Stimulated activated CD8-positive, alpha-beta memory T cell treated with anti-CD3 and anti-CD28 coated beads, Interleukin-4, amount 100 ng/mL, for 24 hours (primary cell): ENCODE measurements around the gene DYRK1B.

Experiments used
- DNase-seq: peaks from one replicate; pipeline ENCODE4 v3.0.0-alpha.2; 2020; ENCODE audit warnings: low read depth

Gene DYRK1B

DNA sequence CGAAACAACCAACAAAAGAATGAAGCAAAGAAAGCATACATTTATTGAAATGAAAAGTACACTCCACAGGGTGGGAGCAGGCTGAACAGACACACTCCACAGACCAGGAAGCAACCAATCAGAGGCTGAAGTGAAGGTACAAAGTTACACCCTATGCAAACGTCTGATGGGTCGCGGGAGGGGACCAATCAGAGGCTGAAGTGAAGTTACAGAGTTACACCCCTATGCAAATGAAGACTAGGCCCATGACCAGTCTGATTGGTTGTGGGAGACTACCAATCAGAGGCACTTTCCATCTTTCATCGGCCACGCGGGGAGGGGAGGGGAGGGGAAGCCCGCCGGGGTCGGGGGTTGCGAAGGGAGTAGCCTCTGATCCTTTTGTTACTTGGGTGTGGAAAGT, 24.6 kb upstream of the DYRK1B start:
- no peak for DNase-seq

DNA sequence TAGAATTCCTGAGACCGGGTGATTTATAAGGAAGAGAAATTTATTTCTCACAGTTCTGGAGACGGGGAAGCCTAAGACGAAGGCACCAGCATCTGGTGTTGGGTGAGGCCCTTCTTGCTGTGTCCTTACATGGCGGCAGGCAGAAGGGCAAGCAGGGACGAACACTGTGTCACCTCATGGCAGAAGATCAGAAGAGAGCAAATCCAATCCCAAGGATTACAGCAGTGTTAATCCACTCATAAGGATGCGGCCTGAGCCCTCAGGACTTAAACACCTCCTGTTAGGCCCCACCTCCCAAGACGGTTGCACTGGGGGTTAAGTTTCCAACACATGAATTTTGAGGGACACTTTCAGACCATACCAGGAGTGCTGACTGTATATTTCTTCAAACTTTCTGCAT, 18.9 kb upstream of the DYRK1B start:
- DNase-seq: no peak

- no peak for DNase-seq
These were observed 16.9 kb upstream of the DYRK1B start for GRCh38 chr19:39850892-39851291.

DNA sequence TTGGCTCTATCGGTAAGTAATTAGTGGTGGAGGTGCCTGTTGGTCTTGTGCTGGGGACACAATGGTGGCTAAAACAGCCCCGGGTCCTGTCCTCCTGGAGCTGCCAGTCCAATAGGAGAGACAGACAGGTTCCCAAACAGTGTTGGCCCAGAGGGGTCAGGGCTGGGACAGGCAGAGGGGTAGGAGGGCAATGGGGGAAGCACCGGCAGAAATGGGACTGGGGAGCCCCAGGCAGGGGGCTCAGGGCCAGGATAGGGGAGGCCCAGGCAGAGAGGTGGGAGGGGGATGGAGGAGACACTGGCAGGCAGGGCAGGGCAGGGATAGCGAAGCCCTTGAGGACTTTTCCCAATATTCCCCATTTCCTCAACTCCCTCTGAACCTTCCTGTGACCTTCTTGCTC, 14.4 kb upstream of the DYRK1B start:
- DNase-seq: no peak

GRCh38 chr19:39847525-39847924, 13.6 kb upstream of the DYRK1B start:
- DNase-seq: no peak

GRCh38 chr19:39846678-39847486, 12.9 kb upstream of the DYRK1B start:
- DNase-seq: no peak

GRCh38 chr19:39845933-39846677, 12.1 kb upstream of the DYRK1B start, which contains the start of gene FBL:
TSS of gene FBL (minus strand) at chr19:39846379. CDS start at chr19:39846300, 79 bp downstream.
- DNase-seq: peak; percentile 97

DNA sequence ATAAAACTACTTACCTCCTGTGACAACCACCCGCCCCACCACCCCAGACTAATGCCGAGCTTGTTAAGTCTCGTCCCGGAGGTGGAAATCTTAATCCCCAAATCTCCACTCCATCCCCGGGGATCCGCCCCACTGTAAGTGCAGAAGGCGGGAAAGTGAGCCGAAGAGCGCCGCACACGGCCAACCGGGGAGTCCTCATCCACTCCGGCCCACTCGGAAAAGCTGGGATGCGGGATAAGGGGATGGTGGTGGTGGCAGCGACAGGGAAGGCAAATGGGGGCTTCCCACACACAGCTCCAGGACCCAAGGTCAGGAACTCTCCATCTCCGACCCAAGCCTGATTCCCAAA, 11.6 kb upstream of the DYRK1B start:
- DNase-seq: no peak

DNA sequence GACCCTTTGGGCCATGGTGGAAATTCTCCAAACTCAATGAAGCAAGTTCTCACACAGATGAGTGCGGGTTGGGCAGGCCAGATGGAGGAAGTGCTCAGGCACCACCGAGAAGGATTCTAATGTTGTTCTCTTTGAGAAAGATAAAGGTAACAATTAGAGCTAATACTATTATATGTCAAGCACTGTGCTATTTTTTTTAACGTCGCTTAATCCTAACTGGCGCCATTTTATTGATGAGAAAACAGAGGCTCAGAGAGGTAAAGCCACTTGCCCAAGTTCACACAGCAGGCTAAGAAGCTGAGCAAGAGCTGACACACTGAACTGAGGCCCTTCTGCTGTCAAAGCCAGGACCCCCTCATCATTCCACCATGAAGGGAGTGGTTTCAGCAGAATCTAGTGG, 11.2 kb upstream of the DYRK1B start:
- no peak for DNase-seq

DNA sequence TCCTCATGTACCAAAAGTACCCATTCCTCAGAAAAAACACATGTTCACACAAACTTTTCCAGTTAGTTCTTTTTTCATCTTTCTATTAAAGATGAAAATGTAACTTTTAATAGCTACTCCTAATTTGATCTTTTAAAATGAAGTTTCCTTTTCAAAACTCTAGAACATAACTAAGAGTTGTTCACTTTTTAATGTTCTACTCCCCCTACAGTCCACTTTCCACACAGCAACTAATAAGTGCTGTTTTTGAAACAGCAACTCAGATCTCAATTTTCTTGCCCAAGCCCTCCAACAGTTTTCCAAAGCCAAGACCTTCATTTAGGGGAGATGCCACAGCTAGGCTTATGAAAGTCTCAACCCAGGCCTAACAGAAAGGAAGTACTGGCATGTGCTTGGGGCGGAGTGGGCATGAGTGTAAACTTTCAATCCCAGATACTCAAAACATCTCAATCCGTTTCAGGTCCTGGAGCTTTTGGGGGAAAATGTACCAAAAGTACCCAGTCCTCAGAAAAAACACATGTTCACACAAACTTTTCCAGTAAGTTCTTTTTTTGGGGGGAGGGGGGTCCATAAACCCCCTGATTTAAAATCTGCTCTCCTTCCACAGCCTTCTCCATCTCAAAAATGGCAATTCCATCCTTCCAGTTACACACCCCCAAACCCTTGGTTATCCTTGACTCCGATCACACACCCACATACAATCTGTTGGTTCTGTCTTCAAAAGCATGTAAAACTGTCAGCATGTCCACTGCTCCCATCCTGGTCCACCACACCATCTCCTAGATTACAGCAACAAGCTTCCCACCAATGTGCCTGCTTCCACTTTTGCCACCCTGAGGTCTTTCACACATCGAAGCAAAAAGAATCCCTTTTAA, 10.2 kb upstream of the DYRK1B start:
- no peak for DNase-seq

DNA sequence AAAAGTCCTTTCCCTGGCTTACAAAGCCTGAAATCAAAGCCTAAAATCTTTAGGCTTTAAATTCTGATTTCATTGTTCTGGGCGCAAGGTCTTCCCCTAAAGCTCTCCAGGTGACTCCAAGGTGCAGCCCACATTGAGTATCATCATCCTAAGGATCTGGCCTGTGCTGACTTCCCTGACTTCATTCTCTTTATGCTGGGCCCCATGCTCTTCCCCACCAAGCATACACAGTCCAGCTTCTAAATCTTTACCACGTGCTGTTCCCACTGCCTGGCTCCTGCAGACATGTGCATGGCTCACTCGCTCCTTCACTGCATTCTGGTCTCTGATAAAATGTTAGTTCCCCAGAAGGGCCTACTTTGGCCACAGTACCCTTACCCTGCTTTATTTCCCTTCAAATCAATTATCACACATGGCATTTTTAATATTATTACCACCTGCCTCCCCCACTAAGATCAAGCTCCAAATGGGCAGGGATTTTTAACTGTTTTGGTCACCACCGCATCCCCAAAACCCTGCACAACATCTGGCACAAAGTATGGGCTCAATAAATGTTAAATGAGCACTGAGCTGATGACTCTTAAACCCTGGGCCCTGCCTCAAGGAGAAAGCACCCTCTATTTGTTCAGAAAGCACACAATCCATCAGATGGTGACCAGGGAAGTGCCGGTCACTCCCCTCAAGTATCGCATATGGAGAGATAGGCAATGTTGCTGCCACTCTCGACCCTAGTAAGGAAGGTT, 8.9 kb upstream of the DYRK1B start:
- DNase-seq: no peak

- no peak for DNase-seq
These were observed 7.1 kb upstream of the DYRK1B start for GRCh38 chr19:39841041-39841440.

GRCh38 chr19:39840492-39840891, 6.5 kb upstream of the DYRK1B start:
- no peak for DNase-seq

DNA sequence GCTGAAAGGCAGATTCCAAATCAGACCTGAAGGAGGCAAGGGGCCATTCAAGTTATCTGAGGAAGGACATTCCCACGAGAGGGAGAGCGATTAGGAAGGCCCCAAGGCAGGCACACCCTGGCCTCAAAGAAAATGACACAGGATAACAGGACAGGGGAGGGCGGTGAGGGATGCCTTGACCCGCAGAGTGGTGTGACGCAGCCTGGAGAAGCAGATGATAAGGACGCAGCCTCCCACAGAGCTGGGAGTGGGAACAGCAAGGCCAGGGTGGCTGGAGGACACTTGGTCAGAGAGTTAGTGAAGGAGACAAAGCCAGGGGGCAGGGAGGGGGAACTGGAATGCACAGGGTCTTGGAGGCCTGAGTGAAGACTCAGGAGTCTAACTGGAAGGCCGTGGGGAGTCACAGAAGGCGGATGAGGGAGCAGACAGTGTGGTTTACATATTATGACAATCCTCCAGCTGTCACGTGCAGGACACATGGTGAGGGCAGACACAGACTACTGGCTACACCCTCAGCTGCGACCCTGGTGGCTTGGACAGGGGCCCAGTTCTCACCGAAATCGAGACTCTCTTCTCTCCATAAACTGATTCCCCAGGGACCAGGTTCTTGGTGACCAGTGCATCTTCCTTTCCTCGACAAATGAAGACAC, 5.8 kb upstream of the DYRK1B start:
- no peak for DNase-seq

- no peak for DNase-seq
These were observed 4.6 kb upstream of the DYRK1B start for GRCh38 chr19:39838569-39838968.

GRCh38 chr19:39837978-39838377, 4.0 kb upstream of the DYRK1B start:
- no peak for DNase-seq

DNA sequence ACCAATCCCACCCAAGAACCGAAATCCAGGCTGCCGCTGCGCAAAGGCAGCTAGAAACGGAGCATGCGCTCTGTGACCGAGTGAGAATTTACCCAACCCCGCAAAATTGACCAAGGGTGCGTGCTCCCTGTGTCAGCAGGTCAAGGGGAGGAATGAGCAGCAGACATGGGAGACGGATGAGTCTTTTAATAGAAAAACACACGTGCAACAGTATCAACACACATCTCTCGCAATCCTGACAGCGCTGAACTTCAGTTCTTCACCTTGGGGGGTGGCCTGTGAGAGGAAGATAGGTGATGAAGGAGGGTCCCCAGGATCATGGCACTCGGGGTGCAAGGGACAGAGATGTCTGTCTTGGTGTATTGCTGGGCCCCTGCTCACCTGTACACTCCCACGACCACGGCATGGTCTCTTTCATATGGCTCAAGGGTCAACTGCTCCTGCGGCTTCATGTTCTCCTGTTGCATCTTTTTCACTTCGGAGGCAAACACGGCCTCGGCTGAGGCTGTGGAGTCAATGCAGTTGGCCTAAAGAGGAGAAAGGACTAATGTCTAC, 402 bp upstream of the DYRK1B start:
- no peak for DNase-seq

- no peak for DNase-seq
These were observed 850 bp downstream of the DYRK1B start for GRCh38 chr19:39833160-39833463.

DNA sequence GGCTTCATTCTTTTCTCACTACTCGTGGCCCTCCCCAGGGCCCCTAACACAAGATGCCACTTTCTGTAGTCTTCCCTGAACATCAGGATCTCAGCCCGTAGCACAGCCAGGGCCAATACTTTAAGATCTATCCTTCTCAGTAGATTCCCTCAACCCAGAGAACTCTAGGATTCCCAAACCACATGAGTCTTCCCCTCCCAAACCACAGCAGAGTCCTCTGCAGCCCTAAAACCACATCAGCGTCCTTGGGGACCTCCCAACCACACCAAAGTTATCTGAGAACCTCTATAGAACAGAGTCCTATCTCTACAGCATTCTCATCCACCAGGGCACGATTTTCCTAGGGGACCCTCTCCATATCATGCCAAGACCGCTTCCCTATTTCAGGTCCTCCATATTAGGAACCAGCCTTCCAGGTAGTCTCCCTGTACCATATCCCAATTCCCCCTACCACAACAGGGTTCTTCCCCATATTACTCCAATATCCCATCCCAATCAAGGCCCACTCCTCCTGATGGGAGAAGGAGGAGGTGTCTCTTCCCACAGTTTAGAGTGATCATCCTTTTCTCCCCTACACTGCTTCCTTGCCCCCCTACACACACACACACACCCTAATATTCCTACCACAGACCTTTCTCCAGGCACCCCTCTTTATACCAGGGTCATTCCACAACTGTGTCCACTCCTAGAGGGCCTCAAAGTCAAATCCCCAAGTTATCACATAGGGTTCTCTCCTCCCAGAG, 1.4 kb downstream of the DYRK1B start:
- no peak for DNase-seq

- no peak for DNase-seq
These were observed 2.3 kb downstream of the DYRK1B start for GRCh38 chr19:39831679-39832078.

DNA sequence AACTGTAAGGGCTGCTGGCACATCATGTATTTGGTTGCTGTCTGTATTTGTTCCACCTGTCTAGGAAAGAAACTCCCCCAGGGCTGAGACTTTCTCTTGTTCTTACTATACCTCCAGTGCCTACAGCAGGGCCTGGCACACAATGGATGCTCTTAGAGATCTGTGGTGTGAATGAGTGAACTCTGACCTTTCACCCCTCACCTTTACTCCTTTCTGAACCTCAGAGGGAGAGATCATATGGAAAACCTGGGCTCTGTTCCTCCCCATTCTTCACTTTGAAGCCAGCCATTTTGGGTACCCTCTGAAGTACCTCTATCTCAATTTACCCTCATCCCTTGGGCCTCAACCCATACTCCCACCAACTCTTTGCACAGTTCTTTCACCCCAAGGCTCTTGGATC, 3.1 kb downstream of the DYRK1B start:
- no peak for DNase-seq
